Liver (tissue), 9 donors: ENCODE results near the gene PGLYRP2. TPM values are rescaled to one million over a fixed set of nuclear protein-coding genes. Genes with fewer than 3 reads are reported as not detected.

ENCODE experiments used
- DNase-seq: peaks from one replicate; pipeline ENCODE4 v3.0.0-alpha.2; 2017; ENCODE audit warnings: low spot score
- H3K27ac ChIP-seq, 2 donors: one replicate each; pipeline ENCODE4 v1.7.0; 2013; ENCODE audit warnings: inconsistent platforms in 2 of 2, low read length in 2 of 2, control low read depth in 1 of 2, low read depth in 1 of 2, mild to moderate bottlenecking in 1 of 2
- H3K27me3 ChIP-seq, 4 donors: one replicate each; pipeline versions ENCODE4 v1.6.1 to v1.7.0; 2013; ENCODE audit warnings: low read length in 3 of 4, inconsistent platforms in 1 of 4, mild to moderate bottlenecking in 1 of 4, moderate library complexity in 1 of 4; ENCODE audit not compliant: control insufficient read depth in 4 of 4, insufficient read depth in 4 of 4
- H3K36me3 ChIP-seq, 4 donors: one replicate each; pipeline versions ENCODE4 v1.6.1 to v1.7.0; 2013; ENCODE audit warnings: low read length in 3 of 4, mild to moderate bottlenecking in 3 of 4, low read depth in 1 of 4, moderate library complexity in 1 of 4; ENCODE audit not compliant: control insufficient read depth in 4 of 4, insufficient read depth in 3 of 4
- H3K4me1 ChIP-seq, 4 donors: one replicate each; pipeline versions ENCODE4 v1.6.1 to v1.7.0; 2013; ENCODE audit warnings: low read length in 3 of 4, mild to moderate bottlenecking in 3 of 4, moderate library complexity in 1 of 4; ENCODE audit not compliant: control insufficient read depth in 4 of 4, insufficient read depth in 4 of 4
- H3K4me3 ChIP-seq, 3 donors: one replicate each; pipeline versions ENCODE4 v1.6.1 to v1.7.0; 2013; ENCODE audit warnings: low read length in 3 of 3, control low read depth in 1 of 3, low read depth in 1 of 3, mild to moderate bottlenecking in 1 of 3
- H3K9ac ChIP-seq, 2 donors: one replicate each; pipeline ENCODE4 v1.7.0; 2013; ENCODE audit warnings: low read length in 2 of 2, mild to moderate bottlenecking in 2 of 2, moderate library complexity in 2 of 2, control low read depth in 1 of 2, low read depth in 1 of 2
- H3K9me3 ChIP-seq, 4 donors: one replicate each; pipeline versions ENCODE4 v1.6.1 to v1.7.0; 2013; ENCODE audit warnings: low read length in 3 of 4; ENCODE audit not compliant: control insufficient read depth in 4 of 4
- CTCF ChIP-seq: fragments of 150-350 bp; IDR thresholded peaks from 2 replicates; pipeline ENCODE4 v1.5.1; 2017; ENCODE audit warnings: improper control_type of control experiment, low read depth, low read length; ENCODE audit not compliant: missing input control
- EGR1 ChIP-seq, 2 donors: IDR thresholded peaks; 2 replicates each; pipeline ENCODE4 v1.6.1; 2016 to 2018; ENCODE audit warnings: antibody characterized with exemption in 2 of 2, low read depth in 2 of 2
- FOXA1 ChIP-seq: IDR thresholded peaks from 2 replicates; pipeline ENCODE4 v1.6.1; 2016; ENCODE audit warnings: antibody characterized with exemption
- FOXA2 ChIP-seq: IDR thresholded peaks from 2 replicates; pipeline ENCODE4 v1.6.1; 2016; ENCODE audit warnings: antibody characterized with exemption
- HNF4G ChIP-seq: IDR thresholded peaks from 2 replicates; pipeline ENCODE4 v1.6.1; 2016; ENCODE audit warnings: antibody characterized with exemption
- JUND ChIP-seq, 2 donors: IDR thresholded peaks; 2 replicates each; pipeline ENCODE4 v1.6.1; 2016; ENCODE audit warnings: antibody characterized with exemption in 2 of 2
- RAD21 ChIP-seq, 2 donors: IDR thresholded peaks; 2 replicates each; pipeline ENCODE4 v1.6.1; 2016; ENCODE audit warnings: antibody characterized with exemption in 2 of 2, mild to moderate bottlenecking in 2 of 2
- SP1 ChIP-seq: IDR thresholded peaks from 2 replicates; pipeline ENCODE4 v1.6.1; 2018; ENCODE audit warnings: antibody characterized with exemption, mild to moderate bottlenecking
- TAF1 ChIP-seq: conservative IDR thresholded peaks from 2 replicates; pipeline ENCODE4 v1.6.1; 2016; ENCODE audit warnings: antibody characterized with exemption, mild to moderate bottlenecking
- YY1 ChIP-seq: IDR thresholded peaks from 2 replicates; pipeline ENCODE4 v1.6.1; 2016; ENCODE audit warnings: antibody characterized with exemption, mild to moderate bottlenecking
- WGBS: extraction: QIAGEN DNeasy Blood & Tissue Kit; methylation state at CpG from one replicate; pipeline ENCODE4 v1.1.7; 2013; 5-methylcytosine and 5-hydroxymethylcytosine counted together
- polyA plus RNA-seq, 2 donors: library from polyadenylated mRNA; stranded (reverse) in 1 of 2; unstranded in 1 of 2; fragments of 200-250 nt in 1 of 2; fragments of >200 nt in 1 of 2; fragmentation: Nextera tagmentation in 1 of 2; extraction: Ambion mirVana in 1 of 2; gene quantifications; one replicate each; pipeline versions ENCODE4 v1.2.1 to v1.2.3, GENCODE V29; 2013 to 2015
- total RNA-seq, 2 donors: library from RNA; depleted of rRNA; stranded (reverse); fragments of >200 nt; gene quantifications; one replicate each; pipeline ENCODE4 v1.2.3, GENCODE V29; 2014
- TF ChIP-seq, protein P1 (sequence below): IDR thresholded peaks from 2 replicates; pipeline ENCODE4 v1.6.1; 2016; ENCODE audit warnings: antibody characterized with exemption
- donor health status: healthy.
- donor health status: healthy.
- donor health status: healthy.
- donor health status: healthy.
- donor health status: healthy.

The PGLYRP2 gene
- total and polyA plus RNA-seq, 4 donors, result 9.9 to 134 (median 92.4) TPM

- Histone ChIP-seq H3K27ac (peak overlapping the region in 1 of 2 donors; percentile 83), H3K9ac (no peak overlapping the region), H3K9me3 (no peaks in the 10 kb centered on the region), H3K4me3 (no peak overlapping the region), H3K4me1 (peaks cover 17 to 53% (median 39%) of the 10 kb centered on the region in 4 donors), H3K27me3 (no peaks in the 10 kb centered on the region), H3K36me3 (no peaks in the 10 kb centered on the region)
- TF ChIP-seq JUND (IDR thresholded peaks at IDR 0.05) (no peak), FOXA1 (no peak), FOXA2 (no peak), RAD21 (IDR thresholded peaks at IDR 0.05) (no peak), EGR1 (IDR thresholded peaks at IDR 0.05; ENCODE audit: low read depth in 2 of 2) (no peak)
- no peak for DNase-seq
- 79% methylated on average over 8 of the region's 8 CpGs for WGBS
Observed at GRCh38 chr19:15433519-15434069, 45.7 kb downstream of the PGLYRP2 start.

- H3K27me3 ChIP-seq, result no peaks in the 10 kb centered on the region
- peak overlapping the region; percentile 83 to 86 for H3K9ac ChIP-seq
- 2% methylated on average over 75 of the region's 75 CpGs for WGBS
- H3K4me1 ChIP-seq, result peaks cover 12 to 49% (median 33%) of the 10 kb centered on the region in 4 donors
- H3K27ac ChIP-seq, result peak overlapping the region; percentile 83 to 89
- H3K9me3 ChIP-seq, result no peaks in the 10 kb centered on the region
- peaks cover 0 to 3% (median 0%) of the 10 kb centered on the region in 4 donors for H3K36me3 ChIP-seq
- TF ChIP-seq TAF1, result no peak
- TF ChIP-seq SP1, result peak; percentile 23
- TF ChIP-seq, protein P1, sequence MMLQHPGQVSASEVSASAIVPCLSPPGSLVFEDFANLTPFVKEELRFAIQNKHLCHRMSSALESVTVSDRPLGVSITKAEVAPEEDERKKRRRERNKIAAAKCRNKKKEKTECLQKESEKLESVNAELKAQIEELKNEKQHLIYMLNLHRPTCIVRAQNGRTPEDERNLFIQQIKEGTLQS, result no peak
- no peak for TF ChIP-seq EGR1 (IDR thresholded peaks at IDR 0.05; ENCODE audit: low read depth in 2 of 2)
- peak in 1 of 2 donors; percentile 36 for TF ChIP-seq RAD21 (IDR thresholded peaks at IDR 0.05)
- TF ChIP-seq JUND (IDR thresholded peaks at IDR 0.05), result no peak
- TF ChIP-seq YY1, result peak; percentile 76
- TF ChIP-seq HNF4G, result no peak
- no peak for TF ChIP-seq CTCF
- DNase-seq, result peak; percentile 92
- peak overlapping the region; percentile 76 to 95 (median 92) for H3K4me3 ChIP-seq
Observed at GRCh38 chr19:15432629-15433518, 46.4 kb downstream of the PGLYRP2 start.

- Histone ChIP-seq H3K4me3 (peak overlapping the region; percentile 80 to 95 (median 94)), H3K27ac (peak overlapping the region; percentile 68 to 78), H3K9me3 (no peaks in the 10 kb centered on the region), H3K27me3 (no peaks in the 10 kb centered on the region), H3K4me1 (peaks cover 9 to 47% (median 33%) of the 10 kb centered on the region in 4 donors), H3K36me3 (peaks cover 0 to 11% (median under 1%) of the 10 kb centered on the region in 4 donors), H3K9ac (peak overlapping the region; percentile 63 to 80)
- DNase-seq, result no peak
- TF ChIP-seq YY1, result no peak
- TF ChIP-seq EGR1 (IDR thresholded peaks at IDR 0.05; ENCODE audit: low read depth in 2 of 2), result no peak
- no peak for TF ChIP-seq FOXA2
- TF ChIP-seq FOXA1, result no peak
- WGBS, result under 1% methylated on average over 44 of the region's 44 CpGs
Observed at GRCh38 chr19:15432018-15432494, 47.2 kb downstream of the PGLYRP2 start.
